Esophagus muscularis mucosa (tissue), 4 donors: Measurements from ENCODE around the gene ZSCAN2. TPM values are rescaled to one million over a fixed set of nuclear protein-coding genes. Genes with fewer than 3 reads are reported as not detected.

Source experiments
- DNase-seq: peaks from one replicate; pipeline ENCODE4 v3.0.0-alpha.2; 2017; ENCODE audit errors: extremely low spot score
- H3K27ac ChIP-seq, 4 donors: fragments of 200-600 bp; sonication (generic); replicated peaks in 1 of 4; 1 replicate in 3 of 4; 2 replicates in 1 of 4; pipeline ENCODE4 v1.5.1; 2016 to 2019; ENCODE audit warnings: mild to moderate bottlenecking in 1 of 4
- H3K27me3 ChIP-seq, 4 donors: fragments of 200-600 bp; sonication (generic); one replicate each; pipeline versions ENCODE4 v1.5.1 to v1.6.0; 2016 to 2019
- H3K36me3 ChIP-seq, 4 donors: fragments of 200-600 bp; sonication (generic); one replicate each; pipeline ENCODE4 v1.5.1; 2016 to 2019
- H3K4me1 ChIP-seq, 4 donors: fragments of 200-600 bp; sonication (generic); one replicate each; pipeline ENCODE4 v1.5.1; 2016 to 2019
- H3K4me3 ChIP-seq, 4 donors: fragments of 200-600 bp; sonication (generic); 1 replicate in 2 of 4; 2 replicates in 2 of 4; pipeline ENCODE4 v1.5.1; 2016 to 2019; ENCODE audit warnings: mild to moderate bottlenecking in 4 of 4, moderate library complexity in 1 of 4
- H3K9me3 ChIP-seq, 4 donors: fragments of 200-600 bp; sonication (generic); 1 replicate in 3 of 4; 2 replicates in 1 of 4; pipeline ENCODE4 v1.5.1; 2016 to 2019
- EP300 ChIP-seq: sonication (generic); formaldehyde crosslinking; IDR thresholded peaks from one replicate; pipeline ENCODE4 v1.6.1; 2017; ENCODE audit warnings: antibody characterized with exemption
- POLR2A ChIP-seq: fragments of 450-650 bp; IDR thresholded peaks from one replicate; pipeline ENCODE4 v1.6.1; 2017; ENCODE audit warnings: antibody characterized with exemption, moderate library complexity, mild to moderate bottlenecking, low read depth
- POLR2AphosphoS5 ChIP-seq, 2 donors: sonication (generic); formaldehyde crosslinking; IDR thresholded peaks; one replicate each; pipeline ENCODE4 v1.6.1; 2017; ENCODE audit warnings: antibody characterized with exemption in 2 of 2
- WGBS: methylation state at CpG from one replicate; pipeline ENCODE4 v1.1.5; 2018; 5-methylcytosine and 5-hydroxymethylcytosine counted together
- intact Hi-C: fragments of 100-400 bp; cut with DNase I; formaldehyde crosslinking; loops from one replicate; pipeline ENCODE4 v1.15.1; 2023
- total RNA-seq, 4 donors: library from RNA; depleted of rRNA; stranded (reverse); fragments of >200 nt; gene quantifications; one replicate each; pipeline versions ENCODE4 v1.1.0 to v1.2.1, GENCODE V29; 2016
- TF ChIP-seq, protein P1 (sequence below), 3 experiments: fragments of 200-600 bp in 2 of 3; fragments of 450-650 bp in 1 of 3; sonication (generic) in 2 of 3; IDR thresholded peaks; one replicate each; pipeline ENCODE4 v1.5.1; 2017 to 2019; ENCODE audit warnings: antibody characterized with exemption in 3 of 3, mild to moderate bottlenecking in 2 of 3, moderate library complexity in 1 of 3

ZSCAN2 gene
- total RNA-seq, 4 donors from 2014 or later = 4.6 to 9.5 (median 7.7) TPM

DNA sequence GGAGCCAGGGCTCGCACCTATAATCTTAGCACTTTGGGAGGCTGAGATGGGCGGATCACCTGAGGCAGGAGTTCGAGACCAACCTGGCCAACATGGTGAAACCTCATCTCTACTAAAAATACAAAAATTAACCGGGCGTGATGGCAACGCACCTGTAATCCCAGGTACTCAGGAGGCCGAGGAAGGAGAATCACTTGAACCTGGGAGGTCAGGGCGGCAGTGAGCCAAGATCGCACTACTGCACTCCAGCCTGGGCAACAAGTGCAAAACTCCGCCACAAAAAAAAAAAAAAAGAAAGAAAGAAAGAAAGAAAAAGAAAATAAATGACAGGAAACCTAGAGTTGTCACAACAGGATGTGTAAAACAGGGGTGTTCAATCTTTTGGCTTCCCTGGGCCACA lies 60.2 kb downstream of the ZSCAN2 start:
- no peaks in the 10 kb centered on the region for H3K9me3 ChIP-seq
- peaks cover 3 to 21% (median 16%) of the 10 kb centered on the region in 4 donors for H3K4me1 ChIP-seq
- DNase-seq = no peak
- H3K4me3 ChIP-seq = no peak overlapping the region
- no peak overlapping the region for H3K27ac ChIP-seq
- WGBS = 95% methylated on average over 10 of the region's 10 CpGs
- intact Hi-C loops = no loop called here
- peaks cover 0 to 21% (median 15%) of the 10 kb centered on the region in 4 donors for H3K36me3 ChIP-seq
- TF ChIP-seq POLR2A = no peak
- no peak for TF ChIP-seq POLR2AphosphoS5 (IDR thresholded peaks at IDR 0.05)
- TF ChIP-seq EP300 = no peak
- TF ChIP-seq, protein P1, sequence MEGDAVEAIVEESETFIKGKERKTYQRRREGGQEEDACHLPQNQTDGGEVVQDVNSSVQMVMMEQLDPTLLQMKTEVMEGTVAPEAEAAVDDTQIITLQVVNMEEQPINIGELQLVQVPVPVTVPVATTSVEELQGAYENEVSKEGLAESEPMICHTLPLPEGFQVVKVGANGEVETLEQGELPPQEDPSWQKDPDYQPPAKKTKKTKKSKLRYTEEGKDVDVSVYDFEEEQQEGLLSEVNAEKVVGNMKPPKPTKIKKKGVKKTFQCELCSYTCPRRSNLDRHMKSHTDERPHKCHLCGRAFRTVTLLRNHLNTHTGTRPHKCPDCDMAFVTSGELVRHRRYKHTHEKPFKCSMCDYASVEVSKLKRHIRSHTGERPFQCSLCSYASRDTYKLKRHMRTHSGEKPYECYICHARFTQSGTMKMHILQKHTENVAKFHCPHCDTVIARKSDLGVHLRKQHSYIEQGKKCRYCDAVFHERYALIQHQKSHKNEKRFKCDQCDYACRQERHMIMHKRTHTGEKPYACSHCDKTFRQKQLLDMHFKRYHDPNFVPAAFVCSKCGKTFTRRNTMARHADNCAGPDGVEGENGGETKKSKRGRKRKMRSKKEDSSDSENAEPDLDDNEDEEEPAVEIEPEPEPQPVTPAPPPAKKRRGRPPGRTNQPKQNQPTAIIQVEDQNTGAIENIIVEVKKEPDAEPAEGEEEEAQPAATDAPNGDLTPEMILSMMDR (IDR thresholded peaks at IDR 0.05) = no peak
- H3K27me3 ChIP-seq = no peaks in the 10 kb centered on the region

DNA sequence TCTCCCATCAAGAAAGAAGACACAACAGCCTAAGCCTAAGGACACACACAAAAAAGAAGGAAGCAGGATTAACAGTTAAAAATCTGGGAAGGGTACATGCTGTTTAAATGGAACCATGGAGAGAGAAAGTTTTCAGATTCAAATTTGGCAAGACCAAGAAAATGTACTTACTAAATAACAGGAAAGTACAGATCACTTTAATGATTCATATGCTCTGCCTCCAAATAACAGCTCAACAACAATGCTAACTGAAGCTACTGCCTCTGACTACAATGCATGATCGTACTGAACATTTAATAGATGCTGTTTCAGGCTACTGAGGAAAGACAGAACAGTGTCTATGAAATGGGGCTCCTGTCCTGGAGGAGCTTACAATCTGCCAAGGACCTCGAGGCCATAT lies 65.6 kb downstream of the ZSCAN2 start:
- H3K36me3 ChIP-seq = peaks cover 13 to 64% (median 58%) of the 10 kb centered on the region in 4 donors
- WGBS = 66% methylated on average over 2 of the region's 2 CpGs

DNA sequence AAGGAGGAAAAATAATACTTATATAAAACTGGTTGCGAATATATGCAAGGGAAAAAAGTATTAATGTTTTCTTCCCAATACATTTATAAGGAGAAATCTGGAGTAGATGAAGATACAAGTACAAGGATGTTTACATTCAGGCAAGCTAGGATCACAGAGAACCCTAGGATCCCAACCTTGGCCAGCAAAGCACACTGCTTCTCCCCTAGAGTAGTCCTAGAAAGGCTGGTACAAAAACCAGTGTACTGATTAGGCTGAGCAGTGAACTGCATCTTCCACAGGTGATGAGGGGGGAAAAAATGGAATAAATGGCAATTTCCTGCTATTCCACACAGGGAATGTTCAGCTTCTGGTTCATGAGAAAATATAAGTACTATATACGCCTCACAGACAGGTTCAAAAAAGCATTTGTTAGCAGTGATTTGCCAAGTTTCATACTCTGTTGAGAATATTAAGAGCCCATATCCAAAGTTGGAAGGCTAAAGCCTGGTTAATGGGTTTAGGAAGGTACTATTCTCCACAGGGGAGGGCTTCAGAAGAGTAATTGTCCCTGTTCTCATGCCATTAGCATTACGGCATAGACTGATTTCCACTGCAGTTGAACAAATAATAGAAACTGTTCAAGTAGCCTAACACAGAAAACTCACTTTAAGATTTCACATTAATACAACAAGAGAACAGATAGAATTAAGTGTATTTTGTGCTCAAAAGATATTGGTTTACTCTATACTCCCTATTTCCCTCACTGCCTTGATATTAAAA lies 67.6 kb downstream of the ZSCAN2 start:
- Histone ChIP-seq H3K9me3 (no peaks in the 10 kb centered on the region), H3K4me1 (no peaks in the 10 kb centered on the region), H3K27ac (no peak overlapping the region), H3K4me3 (no peak overlapping the region), H3K36me3 (peaks cover 13 to 74% (median 61%) of the 10 kb centered on the region in 4 donors), H3K27me3 (no peaks in the 10 kb centered on the region)
- no peak for TF ChIP-seq POLR2AphosphoS5 (IDR thresholded peaks at IDR 0.05)
- 88% methylated on average over 3 of the region's 3 CpGs for WGBS
- intact Hi-C loops = no loop called here
- no peak for DNase-seq

More for the DNA sequence above, 65.6 kb downstream of the ZSCAN2 start:
- Histone ChIP-seq H3K27ac (no peak overlapping the region), H3K9me3 (no peaks in the 10 kb centered on the region), H3K27me3 (no peaks in the 10 kb centered on the region), H3K4me1 (no peaks in the 10 kb centered on the region), H3K4me3 (no peak overlapping the region)
- TF ChIP-seq, protein P1 (IDR thresholded peaks at IDR 0.05) = no peak
- TF ChIP-seq POLR2AphosphoS5 (IDR thresholded peaks at IDR 0.05) (no peak), EP300 (no peak), POLR2A (no peak)
- intact Hi-C loops = no loop called here
- no peak for DNase-seq

DNA sequence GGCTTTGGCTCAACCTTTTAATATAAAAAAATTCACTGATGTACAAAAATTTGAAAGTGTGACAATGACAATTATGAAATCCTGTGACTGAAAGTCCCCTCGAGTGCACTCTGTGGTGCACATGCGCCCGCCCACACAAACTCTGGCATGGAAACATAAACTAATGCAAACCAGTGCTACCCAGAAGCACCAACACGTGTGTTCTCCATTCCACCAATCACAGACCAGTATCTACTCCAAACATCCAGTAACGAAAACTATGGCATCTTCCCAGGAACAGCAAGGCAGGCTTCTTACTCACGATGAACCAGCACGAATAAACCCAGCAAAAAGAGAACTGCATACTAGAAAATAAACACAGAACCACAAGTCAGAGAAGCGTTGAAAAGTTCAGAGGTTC lies 68.9 kb downstream of the ZSCAN2 start:
- no peaks in the 10 kb centered on the region for H3K27me3 ChIP-seq
- peaks cover 18 to 83% (median 69%) of the 10 kb centered on the region in 4 donors for H3K36me3 ChIP-seq
- WGBS = 85% methylated on average over 8 of the region's 8 CpGs
- H3K9me3 ChIP-seq = no peaks in the 10 kb centered on the region
- H3K4me1 ChIP-seq = no peaks in the 10 kb centered on the region
- no peak overlapping the region for H3K4me3 ChIP-seq
- H3K27ac ChIP-seq = no peak overlapping the region
- intact Hi-C loops = no loop called here
- DNase-seq = no peak
- TF ChIP-seq POLR2AphosphoS5 (IDR thresholded peaks at IDR 0.05) (no peak), EP300 (no peak), POLR2A (no peak)
- TF ChIP-seq, protein P1 (IDR thresholded peaks at IDR 0.05) = no peak

DNA sequence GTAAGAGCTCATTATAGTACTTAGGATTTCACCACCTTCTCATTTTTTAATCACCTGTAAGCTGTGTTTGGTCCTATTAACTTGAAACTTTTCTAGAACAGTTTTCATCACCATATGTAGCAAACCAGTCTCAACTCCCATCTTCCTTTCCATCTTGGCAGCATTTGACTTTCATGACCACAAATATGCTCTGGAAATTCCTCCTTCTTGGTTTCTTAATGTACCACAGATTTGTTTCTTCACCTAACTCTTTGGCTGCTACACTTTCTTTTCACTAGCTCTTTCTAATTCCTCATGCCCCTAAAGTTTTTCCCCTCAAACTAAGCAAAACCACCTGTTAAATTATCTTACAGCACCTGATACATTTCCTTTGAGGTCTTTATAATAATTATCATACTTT lies 70.4 kb downstream of the ZSCAN2 start:
- intact Hi-C loops = no loop called here
- H3K36me3 ChIP-seq = peaks cover 18 to 75% (median 62%) of the 10 kb centered on the region in 4 donors
- H3K4me3 ChIP-seq = no peak overlapping the region
- TF ChIP-seq POLR2AphosphoS5 (IDR thresholded peaks at IDR 0.05) = no peak
- H3K27me3 ChIP-seq = no peaks in the 10 kb centered on the region
- no peaks in the 10 kb centered on the region for H3K4me1 ChIP-seq
- no peaks in the 10 kb centered on the region for H3K9me3 ChIP-seq
- no peak for DNase-seq
- H3K27ac ChIP-seq = no peak overlapping the region

Other genes with a start within 250 kb of the ZSCAN2 start
- gene WDR73, start 53.3 kb downstream of the ZSCAN2 start, total RNA-seq = 10 to 100 TPM; 16.7 to 22.8 (median 18.4) TPM
- gene NMB, start 57.2 kb downstream of the ZSCAN2 start, total RNA-seq = 1 to 10 TPM; 3.6 to 7.4 (median 5.1) TPM
- 10 to 100 TPM; 57.4 to 90.3 (median 73.5) TPM for gene SEC11A, start 115.1 kb downstream of the ZSCAN2 start, total RNA-seq
- gene ZNF592, start 147.6 kb downstream of the ZSCAN2 start, total RNA-seq = 10 to 100 TPM; 13.8 to 22.3 (median 20.2) TPM
- gene ALPK3, start 216.3 kb downstream of the ZSCAN2 start, total RNA-seq = 10 to 100 TPM in 3 of 4 donors, 1 to 10 TPM in 1; 9.1 to 21.5 (median 16.2) TPM